Measurements from ENCODE around the gene RAB17.

Gene RAB17

DNA sequence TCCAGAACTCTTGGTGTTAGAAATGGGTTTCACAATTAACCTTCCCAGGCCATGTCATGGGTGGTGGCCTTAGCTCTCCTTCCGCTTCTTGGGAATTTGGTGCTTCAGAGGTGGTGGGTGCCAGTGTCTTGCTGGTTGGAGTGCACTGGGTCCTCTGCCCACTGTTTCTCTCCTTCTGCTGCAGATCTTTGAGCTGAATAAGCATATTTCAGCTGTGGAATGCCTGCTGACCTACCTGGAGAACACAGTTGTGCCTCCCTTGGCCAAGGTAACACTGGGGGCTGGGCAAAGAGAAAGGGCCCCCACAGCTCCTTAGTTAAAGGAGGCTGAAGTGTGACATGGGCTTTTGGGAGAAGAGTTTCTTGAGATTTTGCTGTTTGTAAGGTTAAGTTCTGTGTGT, 56.2 kb downstream of the RAB17 start:
- DNase-seq, result no peak

DNA sequence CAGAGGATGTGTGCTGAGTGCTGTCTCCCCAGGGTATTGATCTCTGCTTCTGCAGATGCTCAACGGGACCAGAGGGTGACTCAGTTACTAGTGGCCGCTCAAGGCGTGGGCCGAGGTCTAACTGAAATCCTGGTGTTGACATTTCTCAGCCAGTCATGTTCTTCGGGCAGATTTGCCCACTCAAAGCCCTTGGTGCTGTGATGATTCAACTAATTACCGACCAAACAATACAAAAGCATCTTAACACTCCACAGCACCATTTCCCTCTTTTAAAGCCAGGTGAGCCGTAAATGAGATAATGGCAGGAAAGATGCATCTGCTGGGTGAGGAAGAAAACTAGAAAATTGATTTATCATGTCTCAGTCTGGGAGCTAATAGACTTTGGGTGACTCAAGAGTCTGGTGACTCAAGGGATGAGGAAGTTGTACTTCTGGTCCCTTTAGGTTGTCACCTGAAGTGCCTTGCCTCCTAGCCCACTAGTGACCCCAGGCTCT, 56.8 kb downstream of the RAB17 start:
- DNase-seq, result no peak

DNA sequence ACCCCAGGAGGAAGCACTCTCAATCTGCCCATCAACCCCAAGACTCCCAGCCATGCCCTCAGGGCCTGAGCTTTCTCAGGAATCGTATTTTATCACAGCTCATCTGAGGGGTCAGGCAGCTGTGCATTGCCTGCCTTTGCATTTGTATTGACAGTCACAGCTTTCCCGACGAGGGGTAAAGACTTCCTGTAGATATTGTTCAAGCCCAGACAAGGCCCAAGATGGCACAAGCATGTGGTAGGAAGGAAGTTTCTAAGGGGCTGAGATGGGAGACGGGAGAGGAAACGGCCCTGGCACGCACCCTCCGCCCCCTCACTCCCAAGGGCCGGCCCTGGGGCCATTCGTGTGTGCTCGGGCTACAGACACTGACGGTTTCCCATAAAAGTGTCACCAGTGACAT, 58.4 kb downstream of the RAB17 start:
- DNase-seq, result no peak

DNA sequence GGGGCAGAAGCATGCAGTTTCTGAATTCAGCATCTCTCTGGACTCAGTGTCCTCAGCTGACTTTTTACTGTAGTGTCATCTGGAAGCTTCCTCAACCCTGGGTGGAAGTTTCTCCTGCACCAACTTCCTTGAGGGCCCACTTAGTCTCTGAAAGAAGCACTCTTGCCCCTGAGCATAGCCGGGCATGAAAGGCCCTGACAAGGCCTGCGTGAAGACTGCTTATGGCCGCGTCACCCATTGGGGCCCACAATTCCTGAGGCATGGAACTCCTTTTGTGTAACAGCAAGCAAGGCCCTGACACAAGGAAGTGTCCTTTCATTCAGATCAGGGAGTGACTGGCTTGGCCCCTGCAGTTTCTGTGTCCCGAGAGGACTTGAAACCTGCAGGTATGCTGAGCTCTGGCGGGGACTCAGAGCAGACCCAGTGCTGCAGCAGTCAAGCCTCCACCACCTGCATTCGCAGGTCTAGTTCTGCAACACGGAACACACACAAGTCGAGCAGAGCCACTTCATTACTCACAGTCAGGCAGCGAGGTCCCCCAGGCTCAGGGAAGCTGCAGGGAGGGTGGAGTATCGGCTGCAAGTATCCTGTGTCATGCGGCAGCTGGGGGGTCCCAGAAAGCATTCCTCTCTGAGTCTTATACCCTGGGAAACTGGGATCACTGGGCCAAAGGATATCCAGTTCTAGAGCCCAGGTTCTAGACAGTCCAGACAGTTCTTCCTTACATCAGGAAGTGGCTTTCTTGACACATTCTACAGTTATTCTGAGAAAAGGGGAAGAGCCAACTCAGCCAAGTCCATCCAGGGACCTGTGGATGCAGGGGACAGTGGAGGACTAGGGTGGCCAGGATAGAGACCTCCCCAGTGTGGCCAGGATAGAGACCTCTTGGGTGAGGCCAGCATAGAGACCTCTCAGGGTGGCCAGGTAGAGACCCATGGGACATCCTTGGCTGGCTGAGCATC, 59.8 kb downstream of the RAB17 start:
- no peak for DNase-seq

DNA sequence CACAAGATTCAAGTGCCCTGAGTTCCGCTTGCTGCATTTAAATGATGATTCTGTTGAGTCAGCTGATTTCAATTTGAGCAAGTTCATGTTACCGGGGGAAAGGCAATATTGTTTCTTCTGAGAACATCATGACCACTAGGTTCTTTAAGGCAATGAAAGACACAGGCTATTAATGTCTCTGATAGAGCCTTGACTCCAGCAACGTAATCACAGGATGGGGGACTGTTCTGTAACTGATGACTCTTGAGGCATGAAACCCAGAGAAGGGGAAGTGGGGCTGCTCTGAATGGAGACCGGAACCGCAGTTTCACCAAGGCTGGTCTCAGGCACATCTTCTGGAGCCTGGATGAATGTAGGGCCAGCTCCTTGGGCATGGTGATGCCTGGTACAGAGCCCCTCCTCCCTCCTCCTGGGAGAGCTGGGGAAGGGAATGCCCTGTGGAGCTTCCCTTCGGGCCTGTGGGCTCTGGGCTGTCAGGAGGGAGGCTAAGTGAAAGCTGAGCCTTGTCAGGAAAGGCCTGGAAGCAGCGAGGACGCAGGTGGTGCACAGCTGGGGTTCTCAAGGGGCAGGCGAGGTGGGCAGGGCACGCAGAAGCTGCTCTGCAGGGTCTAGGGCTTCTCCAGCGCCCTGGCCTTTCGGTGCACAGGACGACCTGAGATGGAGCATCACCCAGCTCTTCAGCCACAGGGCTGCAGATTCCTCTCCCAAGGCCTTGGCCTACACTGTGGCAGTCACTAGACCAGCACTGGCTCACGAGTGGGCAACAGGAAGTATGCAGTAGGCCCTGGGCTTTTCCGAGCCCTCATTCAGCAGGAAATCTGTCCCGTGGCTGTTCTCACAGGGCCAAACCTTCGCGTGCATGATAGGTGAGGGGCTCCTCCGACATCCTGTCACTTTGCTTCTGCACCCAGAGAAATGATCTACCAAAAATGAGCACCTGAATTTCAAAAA, 60.8 kb downstream of the RAB17 start:
- no peak for DNase-seq

DNA sequence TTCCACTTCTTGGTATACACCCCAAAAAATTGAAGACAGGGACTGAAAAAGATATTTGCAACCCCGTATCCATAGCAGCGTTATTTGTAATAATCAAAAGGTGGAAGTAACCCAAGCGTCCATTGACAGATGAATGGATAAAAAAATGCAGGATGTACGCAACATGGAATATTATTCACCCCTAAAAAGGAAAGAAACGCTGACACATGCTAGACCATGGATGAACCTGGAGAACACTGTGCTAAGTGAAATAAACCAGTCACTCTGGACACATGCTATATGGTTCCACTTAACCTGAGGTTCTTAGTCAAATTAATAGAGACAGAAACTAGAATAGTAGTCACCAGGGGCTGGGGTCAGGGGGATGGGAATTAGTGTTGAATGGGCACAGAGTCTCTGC, 62.8 kb downstream of the RAB17 start:
- no peak for DNase-seq

DNA sequence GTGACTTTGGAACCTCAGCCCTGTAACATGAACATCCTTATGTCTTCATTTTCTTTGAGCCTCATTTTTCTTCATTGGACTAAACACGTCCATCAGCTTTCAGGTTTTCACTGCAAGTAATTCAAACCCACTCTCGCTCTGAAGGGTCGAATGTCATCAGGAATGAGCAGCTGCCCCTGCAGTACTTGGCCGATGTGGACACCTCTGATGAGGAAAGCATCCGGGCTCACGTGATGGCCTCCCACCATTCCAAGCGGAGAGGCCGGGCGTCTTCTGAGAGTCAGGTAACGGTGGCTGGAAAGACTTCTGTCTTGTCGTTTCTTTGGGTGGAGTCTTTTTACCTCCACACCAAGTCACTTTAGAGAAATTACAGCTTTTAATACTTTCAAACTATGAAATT, 63.3 kb downstream of the RAB17 start:
- no peak for DNase-seq

DNA sequence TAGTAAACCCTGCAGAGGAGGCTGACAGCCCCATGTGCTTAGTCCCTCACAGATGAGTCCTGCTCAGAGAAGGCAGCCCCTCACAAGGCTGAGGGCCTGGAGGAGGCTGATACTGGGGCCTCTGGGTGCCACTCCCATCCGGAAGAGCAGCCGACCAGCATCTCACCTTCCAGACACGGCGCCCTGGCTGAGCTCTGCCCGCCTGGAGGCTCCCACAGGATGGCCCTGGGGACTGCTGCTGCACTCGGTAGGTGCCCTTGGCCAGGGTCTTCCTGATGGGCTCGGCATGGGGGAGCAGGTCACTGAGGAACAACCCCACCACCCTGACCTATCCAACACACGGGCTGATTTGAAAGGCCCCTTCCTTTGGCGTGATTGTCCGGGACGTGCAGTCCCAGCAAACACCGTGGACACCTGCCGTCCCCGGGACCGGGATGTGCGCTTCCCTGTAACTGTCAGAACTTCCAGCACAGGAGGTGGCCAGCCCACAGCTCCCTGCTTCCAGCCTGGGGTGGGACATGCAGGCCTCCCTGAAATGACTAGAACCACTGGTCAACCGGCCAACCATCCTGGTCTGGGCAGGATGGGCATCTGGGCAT, 64.9 kb downstream of the RAB17 start:
- no peak for DNase-seq

DNA sequence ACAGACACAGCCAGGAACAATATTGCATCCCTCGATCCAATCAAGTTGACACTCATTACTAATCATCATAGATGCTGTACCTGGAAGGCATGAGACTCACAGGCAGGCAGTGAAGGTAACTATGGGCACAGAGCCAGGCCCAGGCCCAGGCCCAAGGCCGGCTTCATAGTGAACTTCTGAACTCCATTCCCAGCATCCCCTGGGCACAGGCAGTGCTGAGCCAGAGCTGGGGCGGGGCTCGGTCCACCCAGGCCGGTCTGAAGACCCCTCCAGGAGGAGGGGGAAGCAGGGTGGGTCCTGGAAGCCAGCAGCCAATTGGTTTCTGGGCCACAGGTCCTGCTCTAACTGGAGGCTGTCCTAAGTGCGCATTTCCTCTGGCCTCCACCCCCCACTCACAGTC, 65.9 kb downstream of the RAB17 start:
- DNase-seq, result no peak
